Sigmoid colon (tissue), 7 donors: ENCODE measurements around the gene HOXB9. TPM values are rescaled to one million over a fixed set of nuclear protein-coding genes. Genes with fewer than 3 reads are reported as not detected.

Experiments used
- DNase-seq: peaks from one replicate; pipeline ENCODE4 v3.0.0-alpha.2; 2019
- H3K27ac ChIP-seq, 4 donors: fragments of 200-600 bp; sonication (generic); one replicate each; pipeline ENCODE4 v1.5.1; 2016 to 2019; ENCODE audit warnings: mild to moderate bottlenecking in 1 of 4
- H3K27me3 ChIP-seq, 3 donors: fragments of 200-600 bp; sonication (generic); one replicate each; pipeline ENCODE4 v1.5.1; 2019; ENCODE audit warnings: mild to moderate bottlenecking in 1 of 3
- H3K36me3 ChIP-seq, 4 donors: fragments of 200-600 bp; sonication (generic); one replicate each; pipeline ENCODE4 v1.5.1; 2016 to 2019
- H3K4me1 ChIP-seq, 4 donors: fragments of 200-600 bp; sonication (generic); one replicate each; pipeline ENCODE4 v1.5.1; 2017 to 2019
- H3K4me3 ChIP-seq, 4 donors: fragments of 200-600 bp; sonication (generic); one replicate each; pipeline ENCODE4 v1.5.1; 2017 to 2019; ENCODE audit warnings: mild to moderate bottlenecking in 2 of 4, moderate library complexity in 1 of 4
- H3K9me3 ChIP-seq, 4 donors: fragments of 200-600 bp in 3 of 4; sonication (generic) in 3 of 4; one replicate each; pipeline versions ENCODE4 v1.5.1 to v1.6.1; 2013 to 2019
- CTCF ChIP-seq, 4 experiments: fragments of 450-650 bp in 3 of 4; fragments of 200-600 bp in 1 of 4; IDR thresholded peaks; one replicate each; pipeline ENCODE4 v1.5.1; 2016 to 2019; ENCODE audit warnings: antibody characterized with exemption in 4 of 4, mild to moderate bottlenecking in 3 of 4, moderate library complexity in 2 of 4
- EP300 ChIP-seq, 4 donors: sonication (generic); formaldehyde crosslinking; IDR thresholded peaks; one replicate each; pipeline ENCODE4 v1.6.1; 2017; ENCODE audit warnings: antibody characterized with exemption in 4 of 4
- POLR2A ChIP-seq, 2 donors: fragments of 450-650 bp; IDR thresholded peaks; one replicate each; pipeline ENCODE4 v1.6.1; 2016; ENCODE audit warnings: antibody characterized with exemption in 2 of 2, mild to moderate bottlenecking in 2 of 2, moderate library complexity in 2 of 2
- POLR2AphosphoS5 ChIP-seq, 4 donors: sonication (generic); formaldehyde crosslinking; IDR thresholded peaks; one replicate each; pipeline ENCODE4 v1.6.1; 2017; ENCODE audit warnings: antibody characterized with exemption in 4 of 4
- WGBS, 2 donors: extraction: QIAGEN DNeasy Blood & Tissue Kit; methylation state at CpG; one replicate each; pipeline ENCODE4 v1.1.7; 2013; 5-methylcytosine and 5-hydroxymethylcytosine counted together
- intact Hi-C: fragments of 100-400 bp; cut with DNase I; formaldehyde crosslinking; loops from one replicate; pipeline ENCODE4 v1.15.1; 2023
- polyA plus RNA-seq, 3 donors: library from polyadenylated mRNA; stranded (reverse); fragments of 200-250 nt; gene quantifications; one replicate each; pipeline ENCODE4 v1.2.3, GENCODE V29; 2013
- total RNA-seq, 4 donors: library from RNA; depleted of rRNA; stranded (reverse); fragments of >200 nt; gene quantifications; one replicate each; pipeline ENCODE4 v1.1.0, GENCODE V29; 2016
- donor health status: healthy with polysubstance abuse.
- donor health status: Bipolar disorder and iron deficiency.
- donor health status: healthy.

HOXB9 gene
- total and polyA plus RNA-seq, 7 donors = 0.28 to 52.1 (median 18.0) TPM; not detected in 3

GRCh38 chr17:48593840-48594537 is 32.2 kb downstream of the HOXB9 start:
- H3K4me1 ChIP-seq = peaks cover 0 to 61% (median 52%) of the 10 kb centered on the region in 4 donors
- no peaks in the 10 kb centered on the region for H3K36me3 ChIP-seq
- TF ChIP-seq POLR2AphosphoS5 (IDR thresholded peaks at IDR 0.05) (peak; percentile 16 to 66 (median 54)), EP300 (IDR thresholded peaks at IDR 0.05) (no peak), CTCF (IDR thresholded peaks at IDR 0.05) (peak; percentile 90 to 94 (median 92)), POLR2A (IDR thresholded peaks at IDR 0.05) (no peak)
- H3K27ac ChIP-seq = peak overlapping the region in 3 of 4 donors; percentile 95 to 99 (median 97)
- peak overlapping the region; percentile 36 to 70 (median 56) for H3K4me3 ChIP-seq
- 37 to 69% methylated on average over 37 of the region's 37 CpGs for WGBS, 2 donors
- peaks cover 0 to 7% (median 0%) of the 10 kb centered on the region in 3 donors for H3K27me3 ChIP-seq
- DNase-seq = peak; percentile 92
- intact Hi-C loops = loop anchor here (1.0 to 2.0 kb wide), 3 partner anchors 101 to 243 kb away; no protein-coding TSS in a partner anchor
- H3K9me3 ChIP-seq = no peaks in the 10 kb centered on the region

- no peak for DNase-seq
- peaks cover 0 to 7% (median 0%) of the 10 kb centered on the region in 3 donors for H3K27me3 ChIP-seq
- H3K4me3 ChIP-seq = peak within 1 kb of the TSS; percentile 36 to 70 (median 56)
- intact Hi-C loops = loop anchor here (2.0 kb wide), 2 partner anchors 100 to 242 kb away; no protein-coding TSS in a partner anchor
- H3K9me3 ChIP-seq = no peaks in the 10 kb centered on the region
- H3K4me1 ChIP-seq = peaks cover 0 to 55% (median 47%) of the 10 kb centered on the region in 4 donors
- TF ChIP-seq POLR2AphosphoS5 (IDR thresholded peaks at IDR 0.05) (peak in 3 of 4 donors; percentile 12 to 42 (median 19)), EP300 (IDR thresholded peaks at IDR 0.05) (no peak)
- H3K27ac ChIP-seq = peak within 1 kb of the TSS in 3 of 4 donors; percentile 95 to 99 (median 97)
- H3K36me3 ChIP-seq = no peaks in the 10 kb centered on the region
- 26 to 73% methylated on average over 50 of the region's 50 CpGs for WGBS, 2 donors
Observed at GRCh38 chr17:48593126-48593829, 32.9 kb downstream of the HOXB9 start, which contains the start of gene HOXB5. TSS of gene HOXB5 (minus strand) at chr17:48593779. CDS start at chr17:48593682, 97 bp downstream.

- H3K27me3 ChIP-seq = peaks cover 0 to 7% (median 0%) of the 10 kb centered on the region in 3 donors
- peaks cover 0 to 59% (median 47%) of the 10 kb centered on the region in 4 donors for H3K4me1 ChIP-seq
- H3K27ac ChIP-seq = peak overlapping the region in 3 of 4 donors; percentile 95 to 99 (median 97)
- intact Hi-C loops = loop anchor here (2.0 kb wide), 2 partner anchors 100 to 242 kb away; no protein-coding TSS in a partner anchor
- no peaks in the 10 kb centered on the region for H3K9me3 ChIP-seq
- H3K36me3 ChIP-seq = no peaks in the 10 kb centered on the region
- WGBS, 2 donors = 41 to 73% methylated on average over 14 of the region's 14 CpGs
- no peak for DNase-seq
- no peak for TF ChIP-seq POLR2A (IDR thresholded peaks at IDR 0.05)
- TF ChIP-seq POLR2AphosphoS5 (IDR thresholded peaks at IDR 0.05) = peak in 2 of 4 donors; percentile 10 to 26
- no peak for TF ChIP-seq CTCF (IDR thresholded peaks at IDR 0.05)
- no peak for TF ChIP-seq EP300 (IDR thresholded peaks at IDR 0.05)
- H3K4me3 ChIP-seq = peak overlapping the region; percentile 36 to 70 (median 56)
Observed at GRCh38 chr17:48592577-48592976, 33.6 kb downstream of the HOXB9 start.

- intact Hi-C loops = loop anchor here (2.0 kb wide), 2 partner anchors 99 to 241 kb away; no protein-coding TSS in a partner anchor
- Histone ChIP-seq H3K27me3 (peaks cover 0 to 7% (median 0%) of the 10 kb centered on the region in 3 donors), H3K27ac (peak overlapping the region in 3 of 4 donors; percentile 95 to 99 (median 97)), H3K4me3 (peak overlapping the region; percentile 36 to 70 (median 56)), H3K4me1 (peaks cover 0 to 59% (median 48%) of the 10 kb centered on the region in 4 donors), H3K9me3 (no peaks in the 10 kb centered on the region), H3K36me3 (no peaks in the 10 kb centered on the region)
- TF ChIP-seq POLR2AphosphoS5 (IDR thresholded peaks at IDR 0.05) (peak in 1 of 4 donors; percentile 20), POLR2A (IDR thresholded peaks at IDR 0.05) (no peak)
- no peak for DNase-seq
- WGBS, 2 donors = 31 to 71% methylated on average over 33 of the region's 33 CpGs
Observed at GRCh38 chr17:48592057-48592514, 34.1 kb downstream of the HOXB9 start.

GRCh38 chr17:48591255-48592056 is 34.7 kb downstream of the HOXB9 start:
- Histone ChIP-seq H3K27me3 (peaks cover 0 to 7% (median 0%) of the 10 kb centered on the region in 3 donors), H3K4me3 (peak overlapping the region; percentile 36 to 70 (median 56)), H3K36me3 (no peaks in the 10 kb centered on the region), H3K9me3 (no peaks in the 10 kb centered on the region), H3K4me1 (peaks cover 0 to 59% (median 48%) of the 10 kb centered on the region in 4 donors), H3K27ac (peak overlapping the region in 3 of 4 donors; percentile 95 to 99 (median 97))
- no peak for TF ChIP-seq POLR2A (IDR thresholded peaks at IDR 0.05)
- no peak for DNase-seq
- WGBS, 2 donors = 78 to 87% methylated on average over 10 of the region's 10 CpGs
- intact Hi-C loops = loop anchor here (2.0 kb wide), 2 partner anchors 99 to 241 kb away; no protein-coding TSS in a partner anchor
